HepG2 (cell line): ENCODE results near the gene DLEC1. TPM values are rescaled to one million over a fixed set of nuclear protein-coding genes. Genes with fewer than 3 reads are reported as not detected.

Experiments used
- ARID2 ChIP-seq: sonication (generic); formaldehyde crosslinking; IDR thresholded peaks from 2 replicates; pipeline ENCODE4 v1.8.1; 2022; ENCODE audit warnings: mild to moderate bottlenecking, missing genetic modification reagents, borderline replicate concordance
- DDIT3 ChIP-seq: sonication (generic); formaldehyde crosslinking; IDR thresholded peaks from 2 replicates; pipeline ENCODE4 v1.4.0; 2020; ENCODE audit warnings: mild to moderate bottlenecking, missing genetic modification reagents
- EP300 ChIP-seq, 3 experiments: sonication (generic) in 1 of 3; formaldehyde crosslinking in 1 of 3; IDR thresholded peaks; 2 replicates each; pipeline versions ENCODE4 v1.5.1 to v1.6.1; 2011 to 2020; ENCODE audit warnings: low read depth in 2 of 3, low read length in 2 of 3, borderline replicate concordance in 1 of 3, improper control_type of control experiment in 1 of 3, mild to moderate bottlenecking in 1 of 3, missing genetic modification reagents in 1 of 3, moderate library complexity in 1 of 3
- FOSL1 ChIP-seq: sonication (generic); formaldehyde crosslinking; IDR thresholded peaks from 2 replicates; pipeline ENCODE4 v1.9.0; 2021; ENCODE audit warnings: missing genetic modification reagents, borderline replicate concordance
- FOXA1 ChIP-seq, 2 experiments: fragments of 450-650 bp in 1 of 2; sonication (generic) in 1 of 2; formaldehyde crosslinking in 1 of 2; IDR thresholded peaks; 2 replicates each; pipeline versions ENCODE4 v1.4.0 to v1.6.1; 2016 to 2020; ENCODE audit warnings: missing genetic modification reagents in 1 of 2
- FOXK2 ChIP-seq: fragments of 450-650 bp; IDR thresholded peaks from 2 replicates; pipeline ENCODE4 v1.6.1; 2016
- GTF2F1 ChIP-seq: fragments of 150-350 bp; IDR thresholded peaks from 2 replicates; pipeline ENCODE4 v1.6.1; 2014; ENCODE audit warnings: low read length
- MXI1 ChIP-seq: IDR thresholded peaks from 3 replicates; pipeline ENCODE4 v1.6.1; 2012; ENCODE audit warnings: low read depth, low read length, inconsistent platforms, borderline replicate concordance
- NFE2L1 ChIP-seq: sonication (generic); formaldehyde crosslinking; IDR thresholded peaks from 2 replicates; pipeline ENCODE4 v1.4.0; 2020; ENCODE audit warnings: missing genetic modification reagents, mild to moderate bottlenecking, borderline replicate concordance
- PHB2 ChIP-seq: fragments of 450-650 bp; IDR thresholded peaks from 2 replicates; pipeline ENCODE4 v1.6.1; 2018; ENCODE audit not compliant: partially characterized antibody
- PPARG ChIP-seq: conservative IDR thresholded peaks from 2 replicates; pipeline ENCODE4 v1.6.1; 2016; ENCODE audit warnings: missing biosample characterization, missing genetic modification reagents
- XBP1 ChIP-seq: sonication (generic); formaldehyde crosslinking; IDR thresholded peaks from 2 replicates; pipeline ENCODE4 v1.5.0; 2020; ENCODE audit warnings: missing genetic modification reagents
- ZC3H13 ChIP-seq: sonication (generic); formaldehyde crosslinking; IDR thresholded peaks from 2 replicates; pipeline ENCODE4 v1.8.1; 2023; ENCODE audit warnings: mild to moderate bottlenecking, missing genetic modification reagents, moderate library complexity
- ZNF224 ChIP-seq: sonication (generic); formaldehyde crosslinking; IDR thresholded peaks from 2 replicates; pipeline ENCODE4 v1.5.0; 2020; ENCODE audit warnings: mild to moderate bottlenecking, missing genetic modification reagents
- ZNF331 ChIP-seq: sonication (generic); formaldehyde crosslinking; IDR thresholded peaks from 2 replicates; pipeline ENCODE4 v1.4.0; 2020; ENCODE audit warnings: missing genetic modification reagents
- ZNF549 ChIP-seq: sonication (generic); formaldehyde crosslinking; IDR thresholded peaks from 2 replicates; pipeline ENCODE4 v1.5.0; 2020; ENCODE audit warnings: missing genetic modification reagents
- polyA plus RNA-seq, 8 experiments: library from polyadenylated mRNA; depleted of rRNA in 3 of 8; stranded (reverse) in 7 of 8; unstranded in 1 of 8; fragments of >200 nt; fragmentation: Illumina TruSeq in 4 of 8; extraction: Trizol in 4 of 8; gene quantifications; 2 replicates each; pipeline versions ENCODE4 v1.2.1 to v1.2.3, GENCODE V29; 2011 to 2016; ENCODE audit warnings: low read depth in 4 of 8, missing spikeins in 1 of 8, mixed read lengths in 1 of 8; ENCODE audit not compliant: insufficient read depth in 1 of 8
- total RNA-seq, 5 experiments: library from RNA; depleted of rRNA; stranded (reverse); fragments of >200 nt; fragmentation: Illumina TruSeq; extraction: Trizol; gene quantifications; 2 replicates each; pipeline ENCODE4 v1.2.3, GENCODE V29; 2016; ENCODE audit warnings: low read depth in 1 of 5
- TF ChIP-seq, protein P1 (sequence below), 2 experiments: sonication (generic) in 1 of 2; formaldehyde crosslinking in 1 of 2; IDR thresholded peaks; 2 replicates each; pipeline versions ENCODE4 v1.4.0 to v1.6.1; 2016 to 2020; ENCODE audit warnings: borderline replicate concordance in 1 of 2, low read depth in 1 of 2, mild to moderate bottlenecking in 1 of 2, missing genetic modification reagents in 1 of 2
- TF ChIP-seq, protein P2 (sequence below): sonication (generic); formaldehyde crosslinking; IDR thresholded peaks from 2 replicates; pipeline ENCODE4; 2020; ENCODE audit warnings: missing genetic modification reagents, mild to moderate bottlenecking, borderline replicate concordance
- TF ChIP-seq, protein P3 (sequence below): sonication (generic); formaldehyde crosslinking; IDR thresholded peaks from 2 replicates; pipeline ENCODE4 v1.9.0; 2022; ENCODE audit warnings: low read depth, missing genetic modification reagents

DLEC1 gene
- total and polyA plus RNA-seq, 2 of the 13 experiments (the other 11 are each of a cell fraction or from before 2014, with no cell fraction given) = 0.09 TPM; not detected in 1

- TF ChIP-seq, protein P1, sequence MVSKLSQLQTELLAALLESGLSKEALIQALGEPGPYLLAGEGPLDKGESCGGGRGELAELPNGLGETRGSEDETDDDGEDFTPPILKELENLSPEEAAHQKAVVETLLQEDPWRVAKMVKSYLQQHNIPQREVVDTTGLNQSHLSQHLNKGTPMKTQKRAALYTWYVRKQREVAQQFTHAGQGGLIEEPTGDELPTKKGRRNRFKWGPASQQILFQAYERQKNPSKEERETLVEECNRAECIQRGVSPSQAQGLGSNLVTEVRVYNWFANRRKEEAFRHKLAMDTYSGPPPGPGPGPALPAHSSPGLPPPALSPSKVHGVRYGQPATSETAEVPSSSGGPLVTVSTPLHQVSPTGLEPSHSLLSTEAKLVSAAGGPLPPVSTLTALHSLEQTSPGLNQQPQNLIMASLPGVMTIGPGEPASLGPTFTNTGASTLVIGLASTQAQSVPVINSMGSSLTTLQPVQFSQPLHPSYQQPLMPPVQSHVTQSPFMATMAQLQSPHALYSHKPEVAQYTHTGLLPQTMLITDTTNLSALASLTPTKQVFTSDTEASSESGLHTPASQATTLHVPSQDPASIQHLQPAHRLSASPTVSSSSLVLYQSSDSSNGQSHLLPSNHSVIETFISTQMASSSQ (IDR thresholded peaks at IDR 0.05; ENCODE audit: low read depth) = no peak
- TF ChIP-seq, protein P1 (CRISPR knock-in tag; IDR thresholded peaks at IDR 0.05; ENCODE audit: borderline replicate concordance) = no peak
- TF ChIP-seq PPARG = no peak; the same call in 1 of the 2 replicates
- TF ChIP-seq, protein P2, sequence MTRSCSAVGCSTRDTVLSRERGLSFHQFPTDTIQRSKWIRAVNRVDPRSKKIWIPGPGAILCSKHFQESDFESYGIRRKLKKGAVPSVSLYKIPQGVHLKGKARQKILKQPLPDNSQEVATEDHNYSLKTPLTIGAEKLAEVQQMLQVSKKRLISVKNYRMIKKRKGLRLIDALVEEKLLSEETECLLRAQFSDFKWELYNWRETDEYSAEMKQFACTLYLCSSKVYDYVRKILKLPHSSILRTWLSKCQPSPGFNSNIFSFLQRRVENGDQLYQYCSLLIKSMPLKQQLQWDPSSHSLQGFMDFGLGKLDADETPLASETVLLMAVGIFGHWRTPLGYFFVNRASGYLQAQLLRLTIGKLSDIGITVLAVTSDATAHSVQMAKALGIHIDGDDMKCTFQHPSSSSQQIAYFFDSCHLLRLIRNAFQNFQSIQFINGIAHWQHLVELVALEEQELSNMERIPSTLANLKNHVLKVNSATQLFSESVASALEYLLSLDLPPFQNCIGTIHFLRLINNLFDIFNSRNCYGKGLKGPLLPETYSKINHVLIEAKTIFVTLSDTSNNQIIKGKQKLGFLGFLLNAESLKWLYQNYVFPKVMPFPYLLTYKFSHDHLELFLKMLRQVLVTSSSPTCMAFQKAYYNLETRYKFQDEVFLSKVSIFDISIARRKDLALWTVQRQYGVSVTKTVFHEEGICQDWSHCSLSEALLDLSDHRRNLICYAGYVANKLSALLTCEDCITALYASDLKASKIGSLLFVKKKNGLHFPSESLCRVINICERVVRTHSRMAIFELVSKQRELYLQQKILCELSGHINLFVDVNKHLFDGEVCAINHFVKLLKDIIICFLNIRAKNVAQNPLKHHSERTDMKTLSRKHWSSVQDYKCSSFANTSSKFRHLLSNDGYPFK (CRISPR knock-in tag) = no peak
- TF ChIP-seq ZNF549 (CRISPR knock-in tag) = no peak
- TF ChIP-seq ZNF224 (CRISPR knock-in tag) = no peak
- no peak for TF ChIP-seq FOXK2
- peak; percentile 55 for TF ChIP-seq ZC3H13 (CRISPR knock-in tag)
- TF ChIP-seq DDIT3 (CRISPR knock-in tag) = no peak
- no peak for TF ChIP-seq GTF2F1
- TF ChIP-seq FOXA1 (IDR thresholded peaks at IDR 0.05) = no peak
- peak; percentile 40; the same call in 1 of the 2 replicates for TF ChIP-seq FOXA1 (CRISPR knock-in tag; IDR thresholded peaks at IDR 0.05)
- TF ChIP-seq ZNF331 (CRISPR knock-in tag) = peak; percentile 68
- TF ChIP-seq ARID2 (CRISPR knock-in tag) = no peak
- TF ChIP-seq MXI1 = peak; percentile 83; the same call in 1 of the 3 replicates
- TF ChIP-seq EP300 (IDR thresholded peaks at IDR 0.05; ENCODE audit: low read depth in 2 of 2, low read length in 2 of 2) = no peak
- peak; percentile 52; the same call in 1 of the 2 replicates for TF ChIP-seq EP300 (CRISPR knock-in tag; IDR thresholded peaks at IDR 0.05; ENCODE audit: borderline replicate concordance)
- no peak for TF ChIP-seq PHB2
- no peak for TF ChIP-seq XBP1
- TF ChIP-seq NFE2L1 (CRISPR knock-in tag) = 0 out of 2 replicates have a peak, but pooled peaks have one; percentile 46
- TF ChIP-seq FOSL1 (CRISPR knock-in tag) = no peak
- TF ChIP-seq, protein P3, sequence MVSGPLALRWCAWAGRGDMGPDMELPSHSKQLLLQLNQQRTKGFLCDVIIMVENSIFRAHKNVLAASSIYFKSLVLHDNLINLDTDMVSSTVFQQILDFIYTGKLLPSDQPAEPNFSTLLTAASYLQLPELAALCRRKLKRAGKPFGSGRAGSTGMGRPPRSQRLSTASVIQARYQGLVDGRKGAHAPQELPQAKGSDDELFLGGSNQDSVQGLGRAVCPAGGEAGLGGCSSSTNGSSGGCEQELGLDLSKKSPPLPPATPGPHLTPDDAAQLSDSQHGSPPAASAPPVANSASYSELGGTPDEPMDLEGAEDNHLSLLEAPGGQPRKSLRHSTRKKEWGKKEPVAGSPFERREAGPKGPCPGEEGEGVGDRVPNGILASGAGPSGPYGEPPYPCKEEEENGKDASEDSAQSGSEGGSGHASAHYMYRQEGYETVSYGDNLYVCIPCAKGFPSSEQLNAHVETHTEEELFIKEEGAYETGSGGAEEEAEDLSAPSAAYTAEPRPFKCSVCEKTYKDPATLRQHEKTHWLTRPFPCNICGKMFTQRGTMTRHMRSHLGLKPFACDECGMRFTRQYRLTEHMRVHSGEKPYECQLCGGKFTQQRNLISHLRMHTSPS (CRISPR knock-in tag) = 0 out of 2 replicates have a peak, but pooled peaks have one; percentile 42
These were observed 78.9 kb downstream of the DLEC1 start (continued) for GRCh38 chr3:38117748-38118420.
